HCT116 (cell line): ENCODE measurements around the gene TBC1D12.

Experiments
- ATF3 ChIP-seq: IDR thresholded peaks from 2 replicates; pipeline ENCODE4 v1.6.1; 2012
- EZH2 ChIP-seq: fragments of 200-600 bp; sonication (generic); IDR thresholded peaks from 2 replicates; pipeline ENCODE4 v1.6.1; 2017; ENCODE audit warnings: antibody characterized with exemption, mixed run types
- EZH2phosphoT487 ChIP-seq: fragments of 200-600 bp; IDR thresholded peaks from 2 replicates; pipeline ENCODE4 v1.6.1; 2018; ENCODE audit warnings: antibody characterized with exemption, borderline replicate concordance
- FOSL1 ChIP-seq: IDR thresholded peaks from 2 replicates; pipeline ENCODE4 v1.6.1; 2012; ENCODE audit warnings: low read depth
- POLR2A ChIP-seq: IDR thresholded peaks from 2 replicates; pipeline ENCODE4 v1.7.0; 2011; ENCODE audit warnings: borderline replicate concordance; ENCODE audit not compliant: insufficient read depth, insufficient read length; ENCODE audit errors: extremely low read depth
- RAD21 ChIP-seq: IDR thresholded peaks from 2 replicates; pipeline ENCODE4 v1.6.1; 2012; ENCODE audit warnings: low read depth, mild to moderate bottlenecking
- REST ChIP-seq: IDR thresholded peaks from 2 replicates; pipeline ENCODE4 v1.6.1; 2012; ENCODE audit warnings: low read depth
- SIN3A ChIP-seq: IDR thresholded peaks from 2 replicates; pipeline ENCODE4 v1.6.1; 2012; ENCODE audit warnings: low read depth
- ZBTB33 ChIP-seq: IDR thresholded peaks from 2 replicates; pipeline ENCODE4 v1.6.1; 2011; ENCODE audit warnings: mild to moderate bottlenecking, low read length, moderate library complexity; ENCODE audit not compliant: insufficient replicate concordance; ENCODE audit errors: extremely low read depth
- ZFX ChIP-seq: fragments of 450-650 bp; IDR thresholded peaks from 2 replicates; pipeline ENCODE4 v1.6.1; 2017
- ZNF274 ChIP-seq: fragments of 200-500 bp; sonication (Bioruptor generic); IDR thresholded peaks from 2 replicates; pipeline ENCODE4 v1.6.1; 2014; ENCODE audit warnings: mild to moderate bottlenecking, low read depth, low read length, inconsistent platforms
- TF ChIP-seq, protein P1 (sequence below), 3 experiments: fragments of 200-600 bp in 1 of 3; sonication (generic) in 1 of 3; IDR thresholded peaks in 2 of 3; conservative IDR thresholded peaks in 1 of 3; 2 replicates each; pipeline ENCODE4 v1.5.1; 2012 to 2017; ENCODE audit warnings: low read depth in 2 of 3, low read length in 2 of 3, antibody characterized with exemption in 1 of 3, borderline replicate concordance in 1 of 3, control low read depth in 1 of 3, mild to moderate bottlenecking in 1 of 3, mixed read lengths in 1 of 3, mixed run types in 1 of 3, moderate library complexity in 1 of 3; ENCODE audit not compliant: insufficient read depth in 1 of 3

GRCh38 chr10:94355841-94356240, 46.5 kb upstream of the TBC1D12 start:
- TF ChIP-seq, protein P1, sequence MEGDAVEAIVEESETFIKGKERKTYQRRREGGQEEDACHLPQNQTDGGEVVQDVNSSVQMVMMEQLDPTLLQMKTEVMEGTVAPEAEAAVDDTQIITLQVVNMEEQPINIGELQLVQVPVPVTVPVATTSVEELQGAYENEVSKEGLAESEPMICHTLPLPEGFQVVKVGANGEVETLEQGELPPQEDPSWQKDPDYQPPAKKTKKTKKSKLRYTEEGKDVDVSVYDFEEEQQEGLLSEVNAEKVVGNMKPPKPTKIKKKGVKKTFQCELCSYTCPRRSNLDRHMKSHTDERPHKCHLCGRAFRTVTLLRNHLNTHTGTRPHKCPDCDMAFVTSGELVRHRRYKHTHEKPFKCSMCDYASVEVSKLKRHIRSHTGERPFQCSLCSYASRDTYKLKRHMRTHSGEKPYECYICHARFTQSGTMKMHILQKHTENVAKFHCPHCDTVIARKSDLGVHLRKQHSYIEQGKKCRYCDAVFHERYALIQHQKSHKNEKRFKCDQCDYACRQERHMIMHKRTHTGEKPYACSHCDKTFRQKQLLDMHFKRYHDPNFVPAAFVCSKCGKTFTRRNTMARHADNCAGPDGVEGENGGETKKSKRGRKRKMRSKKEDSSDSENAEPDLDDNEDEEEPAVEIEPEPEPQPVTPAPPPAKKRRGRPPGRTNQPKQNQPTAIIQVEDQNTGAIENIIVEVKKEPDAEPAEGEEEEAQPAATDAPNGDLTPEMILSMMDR (IDR thresholded peaks at IDR 0.05 in 2 of 3, conservative IDR thresholded peaks at IDR 0.05 in 1 of 3; ENCODE audit: borderline replicate concordance in 1 of 3, insufficient read depth in 1 of 3, low read depth in 2 of 3, low read length in 2 of 3), result no peak
- TF ChIP-seq ZNF274 (no peak), ZFX (no peak), RAD21 (no peak), POLR2A (no peak), EZH2 (no peak), FOSL1 (no peak), ZBTB33 (no peak), REST (no peak), EZH2phosphoT487 (no peak), SIN3A (no peak), ATF3 (no peak)
